ENCODE data around the gene HID1. TPM values are rescaled to one million over a fixed set of nuclear protein-coding genes. Genes with fewer than 3 reads are reported as not detected.

The HID1 gene
- 100 to 1,000 TPM in 1 of 2 donors, 10 to 100 TPM in 1; 87.1 to 101 TPM for total RNA-seq

DNA sequence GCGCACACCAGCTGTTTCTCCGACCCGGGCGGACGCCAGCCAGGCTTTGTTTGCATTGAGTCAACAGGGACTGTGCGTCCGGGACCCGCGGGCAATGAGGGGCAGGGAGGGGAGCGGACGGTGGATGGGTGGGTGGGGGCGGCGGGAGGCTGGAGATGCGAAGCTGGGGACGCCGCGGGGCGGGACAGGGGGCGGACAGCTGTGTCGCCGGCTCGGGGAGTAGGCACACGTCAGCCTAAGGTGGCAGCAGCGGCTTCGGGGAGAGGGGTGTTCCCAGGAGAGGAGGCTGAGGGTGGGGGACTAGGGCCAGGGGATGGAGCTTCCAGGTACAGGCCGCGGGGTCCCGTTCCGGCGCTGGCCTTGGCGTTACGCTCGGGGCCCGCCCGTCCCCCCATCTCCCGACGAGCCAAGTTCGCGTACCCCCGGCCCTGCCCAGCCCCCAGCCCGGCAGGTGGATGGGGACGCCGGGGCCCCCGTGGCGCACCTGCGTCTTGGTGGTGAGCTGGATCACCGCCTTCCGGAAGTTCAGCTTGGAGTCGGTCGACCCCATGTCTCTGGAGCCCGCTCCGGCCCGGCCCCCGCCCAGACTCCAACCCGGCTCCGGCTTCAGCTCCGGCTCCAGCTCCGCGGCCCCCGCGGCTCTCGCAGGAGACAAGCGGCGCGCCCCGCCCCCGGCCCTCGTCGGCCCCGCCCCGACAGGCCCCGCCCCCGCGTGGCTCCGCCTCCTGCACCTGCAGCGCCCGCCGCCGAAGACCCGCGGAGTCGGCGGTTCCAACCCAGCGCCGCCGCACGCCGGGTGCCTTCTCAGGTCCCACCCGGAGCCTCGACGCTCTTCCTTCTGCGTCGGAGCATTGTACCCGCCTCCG lies at the start of gene HID1:
HID1 (minus strand) TSS at position 653 of the 866 bp plus-strand sequence; CDS start at position 550, 103 bp downstream.
- H3K4me3 ChIP-seq, result peak within 1 kb of the TSS; percentile 60 to 65
- intact Hi-C loops (cut with DNase I), result no loop called here
- 2% methylated on average over 70 of the region's 95 CpGs for WGBS
- peaks cover 6% of the 10 kb centered on the region for H3K4me1 ChIP-seq (replicated peaks)
- TF ChIP-seq POLR2A (IDR thresholded peaks at IDR 0.05) (peak; percentile 57), POLR2AphosphoS5 (IDR thresholded peaks at IDR 0.05) (peak; percentile 32), CTCF (IDR thresholded peaks at IDR 0.05) (peak in 1 of 4 experiments; percentile 3)
- H3K27ac ChIP-seq, result peak within 1 kb of the TSS; percentile 74 to 78
- no peaks in the 10 kb centered on the region for H3K9me3 ChIP-seq
- DNase-seq (ENCODE audit: low spot score), result peak; percentile 70
- H3K27me3 ChIP-seq (replicated peaks; ENCODE audit: insufficient read depth), result no peaks in the 10 kb centered on the region
- H3K36me3 ChIP-seq, result no peaks in the 10 kb centered on the region

GRCh38 chr17:75020331-75021110 lies 48.0 kb upstream of the HID1 start:
- 64% methylated on average over 19 of the region's 19 CpGs for WGBS
- DNase-seq (ENCODE audit: low spot score), result peak; percentile 54
- H3K9me3 ChIP-seq, result no peaks in the 10 kb centered on the region
- peak overlapping the region; percentile 44 to 65 for H3K27ac ChIP-seq
- intact Hi-C loops (cut with DNase I), result no loop called here
- peak; percentile 67 for TF ChIP-seq POLR2AphosphoS5 (IDR thresholded peaks at IDR 0.05)
- no peak for TF ChIP-seq POLR2A (IDR thresholded peaks at IDR 0.05)
- no peak overlapping the region for H3K4me3 ChIP-seq
- H3K4me1 ChIP-seq (replicated peaks), result peaks cover 6% of the 10 kb centered on the region
- H3K36me3 ChIP-seq, result no peaks in the 10 kb centered on the region
- H3K27me3 ChIP-seq (replicated peaks; ENCODE audit: insufficient read depth), result no peaks in the 10 kb centered on the region

DNA sequence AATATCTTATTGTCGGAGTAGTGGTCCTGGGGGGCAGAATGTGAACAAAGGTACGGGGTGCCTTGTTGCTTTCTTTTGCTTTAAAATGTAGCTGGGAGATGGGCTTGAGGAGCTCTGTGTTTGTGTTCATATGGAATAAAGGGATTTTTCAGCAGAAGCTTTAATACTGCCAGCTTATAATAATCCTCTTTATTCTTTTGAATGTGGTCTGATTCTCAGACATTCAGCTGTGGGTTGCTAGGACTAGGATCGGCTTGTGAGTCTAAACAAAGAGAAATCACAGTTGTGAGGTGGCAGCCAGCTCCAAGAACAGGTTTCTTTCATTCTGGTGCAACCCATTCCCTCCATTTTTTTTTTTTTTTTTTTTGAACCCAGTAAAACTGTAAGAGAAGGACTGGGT lies 47.2 kb upstream of the HID1 start:
- intact Hi-C loops (cut with DNase I), result no loop called here
- Histone ChIP-seq H3K27ac (peak overlapping the region; percentile 44 to 65), H3K36me3 (no peaks in the 10 kb centered on the region), H3K9me3 (no peaks in the 10 kb centered on the region), H3K4me1 (replicated peaks) (peaks cover 6% of the 10 kb centered on the region), H3K4me3 (no peak overlapping the region), H3K27me3 (replicated peaks; ENCODE audit: insufficient read depth) (no peaks in the 10 kb centered on the region)
- TF ChIP-seq CTCF (IDR thresholded peaks at IDR 0.05) (no peak), POLR2A (IDR thresholded peaks at IDR 0.05) (no peak), POLR2AphosphoS5 (IDR thresholded peaks at IDR 0.05) (no peak)
- DNase-seq (ENCODE audit: low spot score), result no peak
- 84% methylated on average over 3 of the region's 3 CpGs for WGBS

DNA sequence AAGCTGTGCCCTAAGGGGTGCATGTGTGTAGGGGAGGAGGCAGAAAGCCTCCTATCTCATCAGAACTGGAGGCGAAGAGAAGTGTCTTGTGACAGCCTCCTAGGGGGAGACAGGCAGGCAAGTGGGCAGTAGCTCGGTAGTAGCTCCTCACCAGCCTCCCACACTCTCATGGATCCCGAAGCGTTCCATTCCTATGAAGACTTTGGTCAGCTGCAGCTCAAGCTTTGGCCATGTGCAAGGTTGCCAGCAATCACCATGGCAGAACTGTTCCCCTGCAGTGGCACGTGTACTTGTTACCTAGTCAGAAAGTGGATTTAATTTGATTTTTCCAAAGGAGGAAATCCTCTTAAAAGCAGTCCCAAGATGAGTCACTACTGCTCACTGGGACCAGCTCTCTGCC lies 46.6 kb upstream of the HID1 start:
- Histone ChIP-seq H3K36me3 (no peaks in the 10 kb centered on the region), H3K4me1 (replicated peaks) (peaks cover 6% of the 10 kb centered on the region), H3K4me3 (no peak overlapping the region), H3K27ac (peak overlapping the region; percentile 44 to 65), H3K9me3 (no peaks in the 10 kb centered on the region), H3K27me3 (replicated peaks; ENCODE audit: insufficient read depth) (no peaks in the 10 kb centered on the region)
- TF ChIP-seq POLR2AphosphoS5 (IDR thresholded peaks at IDR 0.05) (no peak), POLR2A (IDR thresholded peaks at IDR 0.05) (no peak), CTCF (IDR thresholded peaks at IDR 0.05) (no peak)
- no peak for DNase-seq (ENCODE audit: low spot score)
- WGBS, result 85% methylated on average over 5 of the region's 5 CpGs
- intact Hi-C loops (cut with DNase I), result no loop called here

- H3K9me3 ChIP-seq, result no peaks in the 10 kb centered on the region
- no peak for DNase-seq (ENCODE audit: low spot score)
- H3K36me3 ChIP-seq, result no peaks in the 10 kb centered on the region
- no peaks in the 10 kb centered on the region for H3K27me3 ChIP-seq (replicated peaks; ENCODE audit: insufficient read depth)
- peak overlapping the region; percentile 90 to 92 for H3K27ac ChIP-seq
- peaks cover 5% of the 10 kb centered on the region for H3K4me1 ChIP-seq (replicated peaks)
- TF ChIP-seq POLR2A (IDR thresholded peaks at IDR 0.05) (no peak), CTCF (IDR thresholded peaks at IDR 0.05) (no peak), POLR2AphosphoS5 (IDR thresholded peaks at IDR 0.05) (no peak)
- peak overlapping the region; percentile 57 to 62 for H3K4me3 ChIP-seq
- whole genome bisulfite sequencing, result 2% methylated on average over 10 of the region's 10 CpGs
- intact Hi-C loops (cut with DNase I), result no loop called here
These were observed 40.6 kb upstream of the HID1 start for GRCh38 chr17:75013092-75013559.
